H9 (cell line): ENCODE results near the gene PPP2R2B. TPM values are rescaled to one million over a fixed set of nuclear protein-coding genes. Genes with fewer than 3 reads are reported as not detected.

Source experiments
- DNase-seq: peaks from one replicate; pipeline ENCODE4 v3.0.0-alpha.2; 2017
- H2AFZ ChIP-seq: one replicate; pipeline ENCODE4 v1.6.1; 2013; ENCODE audit warnings: mild to moderate bottlenecking, low read length, control low read depth, moderate library complexity
- H2AK5ac ChIP-seq: 2 replicates; pipeline ENCODE4 v1.6.1; 2013; ENCODE audit warnings: low read length, control low read depth, mixed read lengths; ENCODE audit not compliant: insufficient read length
- H2BK120ac ChIP-seq: one replicate; pipeline ENCODE4 v1.6.1; 2013; ENCODE audit warnings: low read depth, mild to moderate bottlenecking, low read length, control low read depth, inconsistent platforms; ENCODE audit not compliant: poor library complexity, severe bottlenecking
- H2BK12ac ChIP-seq: 2 replicates; pipeline ENCODE4 v1.6.1; 2013; ENCODE audit warnings: low read length, control low read depth, mixed read lengths, low read depth; ENCODE audit not compliant: insufficient read length
- H2BK15ac ChIP-seq: 2 replicates; pipeline ENCODE4 v1.6.1; 2013; ENCODE audit warnings: low read depth, low read length, control low read depth
- H2BK20ac ChIP-seq: one replicate; pipeline ENCODE4 v1.6.1; 2013; ENCODE audit warnings: low read depth, mild to moderate bottlenecking, low read length, control low read depth, inconsistent platforms; ENCODE audit not compliant: poor library complexity, severe bottlenecking
- H2BK5ac ChIP-seq: 2 replicates; pipeline ENCODE4 v1.6.1; 2013; ENCODE audit warnings: low read length, control low read depth, mixed read lengths; ENCODE audit not compliant: insufficient read length
- H3K14ac ChIP-seq: 2 replicates; pipeline ENCODE4 v1.6.1; 2013; ENCODE audit warnings: low read length, control low read depth; ENCODE audit not compliant: insufficient read depth
- H3K18ac ChIP-seq: 2 replicates; pipeline ENCODE4 v1.6.1; 2013; ENCODE audit warnings: low read depth, mild to moderate bottlenecking, mixed read lengths, low read length, control low read depth; ENCODE audit not compliant: insufficient read length
- H3K23ac ChIP-seq: 2 replicates; pipeline ENCODE4 v1.6.1; 2013; ENCODE audit warnings: low read length, control low read depth, mixed read lengths, low read depth; ENCODE audit not compliant: insufficient read length
- H3K23me2 ChIP-seq: 2 replicates; pipeline ENCODE4 v1.6.1; 2013; ENCODE audit warnings: low read depth, mild to moderate bottlenecking, mixed read lengths, low read length, control low read depth; ENCODE audit not compliant: insufficient read length, poor library complexity, severe bottlenecking
- H3K27ac ChIP-seq: 2 replicates; pipeline ENCODE4 v1.5.1; 2013; ENCODE audit warnings: low read length, control low read depth, mixed read lengths, low read depth; ENCODE audit not compliant: insufficient read length
- H3K27me3 ChIP-seq: 2 replicates; pipeline ENCODE4 v1.6.1; 2013; ENCODE audit warnings: low read length, control low read depth, inconsistent platforms; ENCODE audit not compliant: insufficient read depth
- H3K4ac ChIP-seq: 2 replicates; pipeline ENCODE4 v1.6.1; 2013; ENCODE audit warnings: low read depth, mild to moderate bottlenecking, control low read depth, inconsistent platforms, low read length, moderate library complexity
- H3K4me1 ChIP-seq: 2 replicates; pipeline ENCODE4 v1.6.1; 2013; ENCODE audit warnings: low read length, control low read depth, inconsistent platforms; ENCODE audit not compliant: insufficient read depth
- H3K4me2 ChIP-seq: 2 replicates; pipeline ENCODE4 v1.6.1; 2013; ENCODE audit warnings: low read length, control low read depth, mixed read lengths; ENCODE audit not compliant: insufficient read length, insufficient read depth
- H3K56ac ChIP-seq: 2 replicates; pipeline ENCODE4 v1.6.1; 2013; ENCODE audit warnings: low read depth, mild to moderate bottlenecking, mixed read lengths, low read length, control low read depth; ENCODE audit not compliant: insufficient read length
- H3K79me1 ChIP-seq: 2 replicates; pipeline ENCODE4 v1.6.1; 2013; ENCODE audit warnings: low read depth, mild to moderate bottlenecking, moderate library complexity, low read length, control low read depth, inconsistent platforms; ENCODE audit not compliant: insufficient read depth, poor library complexity, severe bottlenecking
- H3K79me2 ChIP-seq: 2 replicates; pipeline ENCODE4 v1.6.1; 2013; ENCODE audit warnings: low read length, control low read depth, inconsistent platforms; ENCODE audit not compliant: insufficient read depth
- H3K9ac ChIP-seq: 2 replicates; pipeline ENCODE4 v1.6.1; 2013; ENCODE audit warnings: low read length, control low read depth, mixed read lengths; ENCODE audit not compliant: insufficient read length; ENCODE audit errors: extremely low read depth
- H3K9me3 ChIP-seq: one replicate; pipeline ENCODE4 v1.6.1; 2013; ENCODE audit warnings: low read depth, low read length, inconsistent platforms; ENCODE audit not compliant: control insufficient read depth
- H3T11ph ChIP-seq: one replicate; pipeline ENCODE4 v1.6.1; 2013; ENCODE audit warnings: mild to moderate bottlenecking, low read length, control low read depth, inconsistent platforms
- H4K20me1 ChIP-seq: one replicate; pipeline ENCODE4 v1.6.1; 2013; ENCODE audit not compliant: control insufficient read depth, insufficient read length, insufficient read depth
- H4K5ac ChIP-seq: 2 replicates; pipeline ENCODE4 v1.6.1; 2013; ENCODE audit warnings: low read depth, mild to moderate bottlenecking, mixed read lengths, low read length, control low read depth; ENCODE audit not compliant: insufficient read length
- H4K8ac ChIP-seq: replicated peaks from 2 replicates; pipeline ENCODE4 v1.6.1; 2013; ENCODE audit warnings: low read length, control low read depth, mixed read lengths, low read depth; ENCODE audit not compliant: insufficient read length
- H4K91ac ChIP-seq: 2 replicates; pipeline ENCODE4 v1.6.1; 2013; ENCODE audit warnings: low read depth, mild to moderate bottlenecking, moderate library complexity, mixed read lengths, low read length, control low read depth; ENCODE audit not compliant: insufficient read length
- H3K27ac Mint-ChIP-seq, 3 experiments: 2 replicates in 2 of 3; 3 replicates in 1 of 3; pipeline ENCODE4 v1.8.0; 2020 to 2021; ENCODE audit warnings: mixed read lengths in 3 of 3, mild to moderate bottlenecking in 1 of 3, moderate library complexity in 1 of 3
- H3K27me3 Mint-ChIP-seq: 2 replicates; pipeline ENCODE4 v1.8.0; 2021; ENCODE audit warnings: low read depth, mild to moderate bottlenecking, moderate library complexity, mixed read lengths
- H3K36me3 Mint-ChIP-seq, 3 experiments: 2 replicates in 2 of 3; 3 replicates in 1 of 3; pipeline ENCODE4 v1.8.0; 2020 to 2021; ENCODE audit warnings: low read depth in 3 of 3, mixed read lengths in 3 of 3; ENCODE audit not compliant: insufficient read depth in 1 of 3
- H3K4me1 Mint-ChIP-seq, 2 experiments: 2 replicates each; pipeline ENCODE4 v1.8.0; 2020; ENCODE audit warnings: mixed read lengths in 2 of 2
- H3K4me3 Mint-ChIP-seq, 2 experiments: 2 replicates in 1 of 2; 3 replicates in 1 of 2; pipeline ENCODE4 v1.8.0; 2020 to 2021; ENCODE audit warnings: mild to moderate bottlenecking in 2 of 2, mixed read lengths in 2 of 2, moderate library complexity in 1 of 2
- H3K9me3 Mint-ChIP-seq, 2 experiments: 2 replicates in 1 of 2; 3 replicates in 1 of 2; pipeline ENCODE4 v1.8.0; 2020; ENCODE audit warnings: mild to moderate bottlenecking in 2 of 2, mixed read lengths in 2 of 2, moderate library complexity in 1 of 2
- WGBS: extraction: QIAGEN DNeasy Blood & Tissue Kit; methylation state at CpG from one replicate; pipeline ENCODE4 v1.1.7; 2013; ENCODE audit warnings: missing lambda C conversion rate, low lambda C conversion rate, mixed read lengths; ENCODE audit not compliant: insufficient read length; ENCODE audit errors: extremely low coverage; 5-methylcytosine and 5-hydroxymethylcytosine counted together
- total RNA-seq: library from RNA; stranded (reverse); gene quantifications from 2 replicates; pipeline ENCODE4 v1.2.1, GENCODE V29; 2021
- TF ChIP-seq, protein P1 (sequence below): fragments of 200-600 bp; sonication (generic); conservative IDR thresholded peaks from 3 replicates; pipeline ENCODE4 v1.8.0; 2021; ENCODE audit warnings: antibody characterized with exemption, mild to moderate bottlenecking

The PPP2R2B gene
- total RNA-seq, 1 experiment from 2014 or later = 14.3 TPM

- no peaks in the 10 kb centered on the region for H3K27me3 ChIP-seq
- no peak overlapping the region for H2BK15ac ChIP-seq
- H3K9me3 Mint-ChIP-seq = peaks cover 11 to 12% of the 10 kb centered on the region in 2 experiments
- no peak overlapping the region for H2AFZ ChIP-seq
- no peak overlapping the region for H3T11ph ChIP-seq
- no peak overlapping the region for H3K4me3 Mint-ChIP-seq
- no peak overlapping the region for H3K4me2 ChIP-seq
- H2BK12ac ChIP-seq = no peak overlapping the region
- H2BK120ac ChIP-seq = no peak overlapping the region
- TF ChIP-seq, protein P1, sequence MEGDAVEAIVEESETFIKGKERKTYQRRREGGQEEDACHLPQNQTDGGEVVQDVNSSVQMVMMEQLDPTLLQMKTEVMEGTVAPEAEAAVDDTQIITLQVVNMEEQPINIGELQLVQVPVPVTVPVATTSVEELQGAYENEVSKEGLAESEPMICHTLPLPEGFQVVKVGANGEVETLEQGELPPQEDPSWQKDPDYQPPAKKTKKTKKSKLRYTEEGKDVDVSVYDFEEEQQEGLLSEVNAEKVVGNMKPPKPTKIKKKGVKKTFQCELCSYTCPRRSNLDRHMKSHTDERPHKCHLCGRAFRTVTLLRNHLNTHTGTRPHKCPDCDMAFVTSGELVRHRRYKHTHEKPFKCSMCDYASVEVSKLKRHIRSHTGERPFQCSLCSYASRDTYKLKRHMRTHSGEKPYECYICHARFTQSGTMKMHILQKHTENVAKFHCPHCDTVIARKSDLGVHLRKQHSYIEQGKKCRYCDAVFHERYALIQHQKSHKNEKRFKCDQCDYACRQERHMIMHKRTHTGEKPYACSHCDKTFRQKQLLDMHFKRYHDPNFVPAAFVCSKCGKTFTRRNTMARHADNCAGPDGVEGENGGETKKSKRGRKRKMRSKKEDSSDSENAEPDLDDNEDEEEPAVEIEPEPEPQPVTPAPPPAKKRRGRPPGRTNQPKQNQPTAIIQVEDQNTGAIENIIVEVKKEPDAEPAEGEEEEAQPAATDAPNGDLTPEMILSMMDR = no peak
- no peaks in the 10 kb centered on the region for H3K27me3 Mint-ChIP-seq
- H3K27ac Mint-ChIP-seq = peak overlapping the region in 2 of 3 experiments; percentile 37 to 81; a peak in 3 of 7 replicates
- H3K27ac ChIP-seq = no peak overlapping the region
- H3K9me3 ChIP-seq = no peaks in the 10 kb centered on the region
- no peak overlapping the region for H3K23ac ChIP-seq
- no peak overlapping the region for H3K56ac ChIP-seq
- peaks cover 2 to 24% (median 9%) of the 10 kb centered on the region in 3 experiments; a peak in 6 of 7 replicates for H3K36me3 Mint-ChIP-seq
- H3K4me1 Mint-ChIP-seq = peaks cover 27 to 32% of the 10 kb centered on the region in 2 experiments
- no peak overlapping the region for H4K8ac ChIP-seq
- DNase-seq = no peak
- H3K79me2 ChIP-seq = no peaks in the 10 kb centered on the region
- peaks cover 5% of the 10 kb centered on the region; the same call in 1 of the 2 replicates for H3K4me1 ChIP-seq
- H2AK5ac ChIP-seq = no peak overlapping the region
- no peak overlapping the region for H2BK20ac ChIP-seq
- no peak overlapping the region for H4K91ac ChIP-seq
- no peaks in the 10 kb centered on the region for H3K23me2 ChIP-seq
- H4K20me1 ChIP-seq = no peaks in the 10 kb centered on the region
- H4K5ac ChIP-seq = no peak overlapping the region
- H3K4ac ChIP-seq = no peak overlapping the region
- no CpG with 5 or more reads among the region's 3 CpGs for whole genome bisulfite sequencing
- no peak overlapping the region for H3K18ac ChIP-seq
- H2BK5ac ChIP-seq = no peak overlapping the region
- H3K9ac ChIP-seq = no peak overlapping the region
- H3K14ac ChIP-seq = no peak overlapping the region
- H3K79me1 ChIP-seq = no peaks in the 10 kb centered on the region
Measured at GRCh38 chr5:146772881-146773466, 105.6 kb downstream of the PPP2R2B start.
